Islet of Langerhans (tissue), 1 donor: ENCODE data around the gene DIP2C.
"Not testable (repeated sequence)": the region's sequence is repeated elsewhere in the genome, so short reads cannot be mapped to it uniquely, and the experiment has no call there.

Source experiments
- FAIRE-seq: peaks from one replicate; lab custom pipeline; 2011; peaks lifted over from hg19 to GRCh38; lab: Jason Lieb, UNC

Gene DIP2C

GRCh38 chr10:595473-595872 is 94.0 kb downstream of the DIP2C start:
- FAIRE-seq = no peak

- no peak for FAIRE-seq
Observed at GRCh38 chr10:594584-595270, 94.7 kb downstream of the DIP2C start.

GRCh38 chr10:593901-594457 is 95.5 kb downstream of the DIP2C start:
- no peak for FAIRE-seq

GRCh38 chr10:593421-593820 is 96.0 kb downstream of the DIP2C start:
- FAIRE-seq = no peak

- no peak for FAIRE-seq
Observed at GRCh38 chr10:593016-593415, 96.5 kb downstream of the DIP2C start.

GRCh38 chr10:591646-592045 is 97.8 kb downstream of the DIP2C start:
- FAIRE-seq = no peak

- FAIRE-seq = no peak
Observed at GRCh38 chr10:590721-591120, 98.7 kb downstream of the DIP2C start.

- FAIRE-seq = no peak
Observed at GRCh38 chr10:589961-590680, 99.3 kb downstream of the DIP2C start.

GRCh38 chr10:588246-589165 is 101.0 kb downstream of the DIP2C start:
- FAIRE-seq = no peak

GRCh38 chr10:586716-587115 is 102.8 kb downstream of the DIP2C start:
- no peak for FAIRE-seq

GRCh38 chr10:586151-586550 is 103.3 kb downstream of the DIP2C start:
- no peak for FAIRE-seq

GRCh38 chr10:585502-585901 is 104.0 kb downstream of the DIP2C start:
- FAIRE-seq = no peak

GRCh38 chr10:584497-585290 is 104.8 kb downstream of the DIP2C start:
- FAIRE-seq = not testable (repeated sequence)

GRCh38 chr10:583433-583832 is 106.0 kb downstream of the DIP2C start:
- no peak for FAIRE-seq

- no peak for FAIRE-seq
Observed at GRCh38 chr10:581776-582330, 107.6 kb downstream of the DIP2C start.

GRCh38 chr10:580778-581177 is 108.7 kb downstream of the DIP2C start:
- no peak for FAIRE-seq

- no peak for FAIRE-seq
Observed at GRCh38 chr10:576130-576465, 113.4 kb downstream of the DIP2C start.

- FAIRE-seq = no peak
Observed at GRCh38 chr10:575402-576129, 113.9 kb downstream of the DIP2C start.

GRCh38 chr10:572696-573095 is 116.8 kb downstream of the DIP2C start:
- no peak for FAIRE-seq

GRCh38 chr10:571688-572451 is 117.6 kb downstream of the DIP2C start:
- no peak for FAIRE-seq
